ENCODE measurements around the gene PHACTR3. TPM values are rescaled to one million over a fixed set of nuclear protein-coding genes. Genes with fewer than 3 reads are reported as not detected.

Gene PHACTR3
- total RNA-seq, 1 donor from 2014 or later = 6.9 TPM

GRCh38 chr20:59622496-59622895, 18.2 kb downstream of the PHACTR3 start:
- DNase-seq = no peak

- no peak for DNase-seq
Measured at GRCh38 chr20:59623133-59623532, 18.8 kb downstream of the PHACTR3 start.

GRCh38 chr20:59623583-59623982, 19.2 kb downstream of the PHACTR3 start:
- no peak for DNase-seq

- DNase-seq = no peak
Measured at GRCh38 chr20:59624401-59624800, 20.1 kb downstream of the PHACTR3 start.

- DNase-seq = no peak
Measured at GRCh38 chr20:59625214-59625922, 21.0 kb downstream of the PHACTR3 start.

GRCh38 chr20:59627298-59627697, 23.0 kb downstream of the PHACTR3 start:
- no peak for DNase-seq

- DNase-seq = no peak
Measured at GRCh38 chr20:59628171-59628570, 23.8 kb downstream of the PHACTR3 start.

GRCh38 chr20:59629141-59630045, 25.1 kb downstream of the PHACTR3 start:
- DNase-seq = no peak

GRCh38 chr20:59630526-59630925, 26.2 kb downstream of the PHACTR3 start:
- no peak for DNase-seq

- DNase-seq = no peak
Measured at GRCh38 chr20:59631751-59632540, 27.6 kb downstream of the PHACTR3 start.

- DNase-seq = no peak
Measured at GRCh38 chr20:59632541-59633113, 28.3 kb downstream of the PHACTR3 start.

- no peak for DNase-seq
Measured at GRCh38 chr20:59633656-59634251, 29.4 kb downstream of the PHACTR3 start.

GRCh38 chr20:59634435-59635005, 30.2 kb downstream of the PHACTR3 start:
- DNase-seq = no peak

- DNase-seq = no peak
Measured at GRCh38 chr20:59636766-59637370, 32.5 kb downstream of the PHACTR3 start.

- no peak for DNase-seq
Measured at GRCh38 chr20:59640267-59640666, 35.9 kb downstream of the PHACTR3 start.

- peak; percentile 68 for DNase-seq
Measured at GRCh38 chr20:59643615-59644061, 39.3 kb downstream of the PHACTR3 start.

- no peak for DNase-seq
Measured at GRCh38 chr20:59644371-59644939, 40.1 kb downstream of the PHACTR3 start.

- no peak for DNase-seq
Measured at GRCh38 chr20:59645271-59645670, 40.9 kb downstream of the PHACTR3 start.

GRCh38 chr20:59645761-59646171, 41.4 kb downstream of the PHACTR3 start:
- no peak for DNase-seq

GRCh38 chr20:59646487-59646886, 42.1 kb downstream of the PHACTR3 start:
- no peak for DNase-seq

- no peak for DNase-seq
Measured at GRCh38 chr20:59647271-59647670, 42.9 kb downstream of the PHACTR3 start.
